GM12878 (cell line): Measurements from ENCODE around the gene RMI2. TPM values are rescaled to one million over a fixed set of nuclear protein-coding genes. Genes with fewer than 3 reads are reported as not detected.

Experiments used
- ATAC-seq: fragments of 200-7000 bp; cut with Tn5 transposase; 3 replicates; pipeline ENCODE4 v1.9.1; 2020; ENCODE audit warnings: mild to moderate bottlenecking, moderate library complexity
- BruUV-seq: library from RNA; stranded (reverse); fragments of 400-500 nt; replicated peaks from 2 replicates; lab custom pipeline; 2021; lab: Mats Ljungman, UMichigan
- CTCF ChIA-PET: fragments of 300-600 bp; sonication (Branson Sonifier 250); formaldehyde crosslinking; extraction: SDS; loops from one replicate; lab custom pipeline; 2021; ENCODE audit warnings: inconsistent platforms; lab: Yijun Ruan, JAX
- POLR2A ChIA-PET: fragments of 350-600 bp; formaldehyde crosslinking; extraction: SDS; loops from one replicate; lab custom pipeline; 2021; ENCODE audit warnings: inconsistent platforms; lab: Charles Lee
- RAD21 ChIA-PET: fragments of 300-600 bp; sonication (Branson Sonifier 250); formaldehyde crosslinking; loops from one replicate; lab custom pipeline; 2023; ENCODE audit warnings: antibody characterized with exemption; ENCODE audit not compliant: unreplicated experiment; lab: Charles Lee
- SMC1A ChIA-PET: fragments of 300-600 bp; sonication (Branson Sonifier 250); formaldehyde crosslinking; loops from one replicate; lab custom pipeline; 2023; ENCODE audit not compliant: unreplicated experiment, uncharacterized antibody; lab: Charles Lee
- DNase-seq: peaks from one replicate; pipeline ENCODE4 v3.0.0-alpha.2; 2011; ENCODE audit warnings: low read depth, low spot score
- FAIRE-seq: peaks from 3 replicates; lab custom pipeline; 2011; peaks lifted over from hg19 to GRCh38; lab: Jason Lieb, UNC
- H2AFZ ChIP-seq: 2 replicates; pipeline ENCODE4 v1.6.0; 2011; ENCODE audit warnings: low read depth, low read length, control low read depth; ENCODE audit not compliant: control insufficient read depth
- H3K27ac ChIP-seq: 2 replicates; pipeline ENCODE4 v1.5.1; 2011; ENCODE audit warnings: control low read depth; ENCODE audit not compliant: control insufficient read depth, insufficient read depth
- H3K27me3 ChIP-seq, 2 experiments: replicated peaks in 1 of 2; 2 replicates each; pipeline versions ENCODE4 v1.6.0 to v1.6.1; 2011; ENCODE audit warnings: low read length in 1 of 2; ENCODE audit not compliant: control insufficient read depth in 2 of 2, insufficient read depth in 2 of 2
- H3K36me3 ChIP-seq, 2 experiments: 2 replicates each; pipeline ENCODE4 v1.5.1; 2011; ENCODE audit warnings: low read length in 1 of 2; ENCODE audit not compliant: control insufficient read depth in 2 of 2, insufficient read depth in 2 of 2
- H3K4me1 ChIP-seq: 2 replicates; pipeline ENCODE4 v1.6.1; 2011; ENCODE audit warnings: mild to moderate bottlenecking, low read length, moderate library complexity, mixed read lengths; ENCODE audit not compliant: control insufficient read depth, insufficient read depth
- H3K4me2 ChIP-seq: 2 replicates; pipeline ENCODE4 v1.6.0; 2011; ENCODE audit warnings: control low read depth; ENCODE audit not compliant: control insufficient read depth, insufficient read depth
- H3K4me3 ChIP-seq: fragments of 200-600 bp; sonication (generic); 2 replicates; pipeline ENCODE4 v1.5.1; 2016
- H3K79me2 ChIP-seq: 2 replicates; pipeline ENCODE4 v1.6.0; 2011; ENCODE audit warnings: low read length; ENCODE audit not compliant: control insufficient read depth, insufficient read depth
- H3K9ac ChIP-seq: 2 replicates; pipeline ENCODE4 v1.8.0; 2011; ENCODE audit warnings: low read length, control low read depth, mixed read lengths; ENCODE audit not compliant: control insufficient read depth, insufficient read depth
- H3K9me3 ChIP-seq: replicated peaks from 3 replicates; pipeline ENCODE4 v1.5.1; 2011; ENCODE audit warnings: mild to moderate bottlenecking, low read length; ENCODE audit not compliant: control insufficient read depth, insufficient read depth
- H4K20me1 ChIP-seq: 2 replicates; pipeline ENCODE4 v1.6.0; 2011; ENCODE audit not compliant: control insufficient read depth, insufficient read depth
- ATF3 ChIP-seq: IDR thresholded peaks from 2 replicates; pipeline ENCODE4 v1.6.1; 2011; ENCODE audit warnings: low read depth, mild to moderate bottlenecking, low read length, moderate library complexity, borderline replicate concordance; ENCODE audit errors: extremely low read depth
- CEBPZ ChIP-seq: fragments of 150-350 bp; IDR thresholded peaks from 2 replicates; pipeline ENCODE4 v1.6.1; 2016; ENCODE audit warnings: low read depth, low read length
- CHD1 ChIP-seq: IDR thresholded peaks from 2 replicates; pipeline ENCODE4 v1.6.1; 2012; ENCODE audit warnings: low read depth, low read length, improper control_type of control experiment
- CREB1 ChIP-seq: IDR thresholded peaks from 2 replicates; pipeline ENCODE4 v1.6.1; 2012; ENCODE audit warnings: low read depth, mild to moderate bottlenecking, inconsistent platforms
- IRF3 ChIP-seq: fragments of 450-650 bp; IDR thresholded peaks from 2 replicates; pipeline ENCODE4 v1.6.1; 2014; ENCODE audit warnings: mild to moderate bottlenecking
- NBN ChIP-seq: fragments of 450-650 bp; IDR thresholded peaks from 2 replicates; pipeline ENCODE4 v1.6.1; 2016
- SMAD1 ChIP-seq: fragments of 450-650 bp; IDR thresholded peaks from 2 replicates; pipeline ENCODE4 v1.6.1; 2018; ENCODE audit warnings: mild to moderate bottlenecking, low read depth; ENCODE audit not compliant: partially characterized antibody
- SUZ12 ChIP-seq: fragments of 200-600 bp; sonication (generic); IDR thresholded peaks from one replicate; pipeline ENCODE4 v1.6.1; 2018; ENCODE audit warnings: antibody characterized with exemption, mild to moderate bottlenecking; ENCODE audit not compliant: unreplicated experiment
- TAF1 ChIP-seq: IDR thresholded peaks from 2 replicates; pipeline ENCODE4 v1.6.1; 2011; ENCODE audit warnings: mild to moderate bottlenecking, low read depth, low read length, borderline replicate concordance
- ZNF207 ChIP-seq: fragments of 450-650 bp; IDR thresholded peaks from 2 replicates; pipeline ENCODE4 v1.6.1; 2014; ENCODE audit warnings: antibody characterized with exemption, mild to moderate bottlenecking, borderline replicate concordance
- WGBS: methylation state at CpG from one replicate; pipeline ENCODE4 v1.1.6; 2016; ENCODE audit warnings: low lambda C conversion rate; ENCODE audit not compliant: insufficient replicate concordance, insufficient coverage; ENCODE audit errors: missing lambda C conversion rate; 5-methylcytosine and 5-hydroxymethylcytosine counted together
- in situ Hi-C: fragments of 300-500 bp; cut with MboI; formaldehyde crosslinking; loops from 9 replicates; pipeline ENCODE4 v1.14.3; 2018; ENCODE audit warnings: mixed read lengths
- intact Hi-C: fragments of 100-400 bp; cut with micrococcal nuclease; formaldehyde crosslinking; loops from one replicate; pipeline ENCODE4 v1.14.2; 2022; ENCODE audit not compliant: unreplicated experiment
- polyA plus RNA-seq, 11 experiments: library from polyadenylated mRNA; depleted of rRNA in 4 of 11; unstranded in 6 of 11; stranded (reverse) in 5 of 11; fragments of >200 nt; fragmentation: Nextera tagmentation in 4 of 11; fragmentation: Illumina TruSeq in 1 of 11; extraction: Ambion mirVana in 4 of 11; extraction: Trizol in 1 of 11; gene quantifications; 1 replicate in 1 of 11; 2 replicates in 10 of 11; pipeline versions ENCODE4 v1.2.1 to v1.2.3, GENCODE V29; 2011 to 2016; ENCODE audit warnings: inconsistent platforms in 2 of 11, missing spikeins in 2 of 11, low read depth in 1 of 11
- total RNA-seq, 4 experiments: library from RNA; depleted of rRNA in 3 of 4; stranded (reverse); fragments of >200 nt in 3 of 4; fragmentation: Illumina TruSeq in 1 of 4; extraction: Trizol in 1 of 4; gene quantifications; 2 replicates each; pipeline versions ENCODE4 v1.2.1 to v1.2.3, GENCODE V29; 2013 to 2021
- TF ChIP-seq, protein P1 (sequence below): fragments of 450-650 bp; formaldehyde crosslinking; IDR thresholded peaks from 2 replicates; pipeline ENCODE4 v1.4.0; 2022; ENCODE audit warnings: mild to moderate bottlenecking, moderate library complexity
- TF ChIP-seq, protein P2 (sequence below), 3 experiments: IDR thresholded peaks in 2 of 3; conservative IDR thresholded peaks in 1 of 3; 2 replicates each; pipeline ENCODE4 v1.5.1; 2011; ENCODE audit warnings: low read depth in 3 of 3, low read length in 3 of 3, mild to moderate bottlenecking in 3 of 3, control low read depth in 2 of 3, moderate library complexity in 2 of 3, inconsistent platforms in 1 of 3, mixed read lengths in 1 of 3; ENCODE audit not compliant: control insufficient read depth in 2 of 3, insufficient read depth in 1 of 3; ENCODE audit errors: extremely low read depth in 1 of 3

RMI2 gene
- total and polyA plus RNA-seq, 10 of the 15 experiments (the other 5 are each of a cell fraction or from before 2014, with no cell fraction given): 9.6 to 68.8 (median 32.1) TPM

DNA sequence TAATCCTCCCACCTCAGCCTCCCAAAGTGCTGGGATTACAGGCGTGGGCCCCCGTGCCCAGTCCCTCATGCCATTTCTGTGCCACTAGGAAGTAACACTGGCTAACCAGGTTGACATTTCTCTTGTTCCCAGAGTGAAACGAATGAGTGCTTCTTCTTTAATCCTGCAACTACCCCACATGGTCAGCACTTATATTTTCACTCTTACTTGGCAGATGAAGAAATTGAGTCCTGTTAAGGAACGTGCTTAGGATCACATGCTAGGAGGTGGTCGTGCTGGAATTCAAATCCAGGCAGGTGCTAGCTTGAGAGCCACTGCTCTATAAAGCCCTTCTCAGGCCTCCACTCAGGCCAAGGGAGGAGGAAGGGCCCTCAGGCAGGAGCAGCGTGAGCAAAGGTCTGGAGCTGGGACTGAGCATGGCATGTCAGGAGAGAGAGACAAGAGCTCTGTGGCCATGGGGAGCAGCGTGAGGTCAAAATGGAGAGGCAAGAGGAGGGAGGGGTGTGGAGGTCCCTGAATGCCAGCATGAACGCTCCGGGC is 18.5 kb upstream of the RMI2 start:
- Histone ChIP-seq H2AFZ (0 out of 2 replicates have a peak overlapping the region, but pooled peaks have one; percentile 24), H3K79me2 (no peaks in the 10 kb centered on the region; the same call in 1 of the 2 replicates), H3K9ac (peak overlapping the region; percentile 65), H3K27me3 (no peaks in the 10 kb centered on the region), H3K27ac (peak overlapping the region; percentile 89), H3K4me2 (peak overlapping the region; percentile 94), H4K20me1 (no peaks in the 10 kb centered on the region), H3K36me3 (no peaks in the 10 kb centered on the region), H3K4me3 (peak overlapping the region; percentile 35; the same call in 1 of the 2 replicates), H3K4me1 (peaks cover 48% of the 10 kb centered on the region), H3K9me3 (peaks cover 1% of the 10 kb centered on the region; the same call in 2 of the 3 replicates)
- ChIA-PET POLR2A (interaction anchor here (0.8 to 2.3 kb wide), 6 partner anchors 14 to 102 kb away, joined by 3 to 14 read pairs (median 4); no protein-coding TSS in a partner anchor), CTCF (interaction anchor here (0.7 to 5.4 kb wide), 6 partner anchors 16 to 80 kb away, joined by 3 to 40 read pairs (median 4); no protein-coding TSS in a partner anchor), RAD21 (interaction anchor here (0.7 to 7.0 kb wide), 7 partner anchors 16 to 361 kb away, joined by 3 to 89 read pairs (median 7); partner anchors contain the start of gene SOCS1), SMC1A (interaction anchor here (1.0 to 3.8 kb wide), 7 partner anchors 13 to 71 kb away, joined by 3 to 34 read pairs (median 7); partner anchors contain the start of gene SOCS1)
- BruUV-seq: no TSS peak
- ATAC-seq (no peak; the same call in 2 of the 3 replicates), FAIRE-seq (no peak), DNase-seq (no peak)
- 75% methylated on average over 9 of the region's 9 CpGs for WGBS
- in situ Hi-C loops (no loop called here), intact Hi-C loops (loop anchor here (1.0 kb wide), 1 partner anchor 71 kb away; the partner anchor contains the start of gene SOCS1)
- TF ChIP-seq IRF3 (no peak), TAF1 (no peak), SMAD1 (no peak), NBN (no peak), CREB1 (no peak), ZNF207 (no peak), ATF3 (no peak), SUZ12 (no peak), CEBPZ (no peak), CHD1 (no peak)
- TF ChIP-seq, protein P1, sequence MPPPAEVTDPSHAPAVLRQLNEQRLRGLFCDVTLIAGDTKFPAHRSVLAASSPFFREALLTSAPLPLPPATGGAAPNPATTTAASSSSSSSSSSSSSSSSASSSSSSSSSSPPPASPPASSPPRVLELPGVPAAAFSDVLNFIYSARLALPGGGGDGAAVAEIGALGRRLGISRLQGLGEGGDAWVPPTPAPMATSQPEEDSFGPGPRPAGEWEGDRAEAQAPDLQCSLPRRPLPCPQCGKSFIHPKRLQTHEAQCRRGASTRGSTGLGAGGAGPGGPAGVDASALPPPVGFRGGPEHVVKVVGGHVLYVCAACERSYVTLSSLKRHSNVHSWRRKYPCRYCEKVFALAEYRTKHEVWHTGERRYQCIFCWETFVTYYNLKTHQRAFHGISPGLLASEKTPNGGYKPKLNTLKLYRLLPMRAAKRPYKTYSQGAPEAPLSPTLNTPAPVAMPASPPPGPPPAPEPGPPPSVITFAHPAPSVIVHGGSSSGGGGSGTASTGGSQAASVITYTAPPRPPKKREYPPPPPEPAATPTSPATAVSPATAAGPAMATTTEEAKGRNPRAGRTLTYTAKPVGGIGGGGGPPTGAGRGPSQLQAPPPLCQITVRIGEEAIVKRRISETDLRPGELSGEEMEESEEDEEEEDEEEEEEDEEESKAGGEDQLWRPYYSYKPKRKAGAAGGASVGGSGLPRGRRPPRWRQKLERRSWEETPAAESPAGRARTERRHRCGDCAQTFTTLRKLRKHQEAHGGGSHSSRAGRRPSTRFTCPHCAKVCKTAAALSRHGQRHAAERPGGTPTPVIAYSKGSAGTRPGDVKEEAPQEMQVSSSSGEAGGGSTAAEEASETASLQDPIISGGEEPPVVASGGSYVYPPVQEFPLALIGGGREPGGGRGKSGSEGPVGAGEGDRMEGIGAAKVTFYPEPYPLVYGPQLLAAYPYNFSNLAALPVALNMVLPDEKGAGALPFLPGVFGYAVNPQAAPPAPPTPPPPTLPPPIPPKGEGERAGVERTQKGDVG: no peak
- TF ChIP-seq, protein P2, sequence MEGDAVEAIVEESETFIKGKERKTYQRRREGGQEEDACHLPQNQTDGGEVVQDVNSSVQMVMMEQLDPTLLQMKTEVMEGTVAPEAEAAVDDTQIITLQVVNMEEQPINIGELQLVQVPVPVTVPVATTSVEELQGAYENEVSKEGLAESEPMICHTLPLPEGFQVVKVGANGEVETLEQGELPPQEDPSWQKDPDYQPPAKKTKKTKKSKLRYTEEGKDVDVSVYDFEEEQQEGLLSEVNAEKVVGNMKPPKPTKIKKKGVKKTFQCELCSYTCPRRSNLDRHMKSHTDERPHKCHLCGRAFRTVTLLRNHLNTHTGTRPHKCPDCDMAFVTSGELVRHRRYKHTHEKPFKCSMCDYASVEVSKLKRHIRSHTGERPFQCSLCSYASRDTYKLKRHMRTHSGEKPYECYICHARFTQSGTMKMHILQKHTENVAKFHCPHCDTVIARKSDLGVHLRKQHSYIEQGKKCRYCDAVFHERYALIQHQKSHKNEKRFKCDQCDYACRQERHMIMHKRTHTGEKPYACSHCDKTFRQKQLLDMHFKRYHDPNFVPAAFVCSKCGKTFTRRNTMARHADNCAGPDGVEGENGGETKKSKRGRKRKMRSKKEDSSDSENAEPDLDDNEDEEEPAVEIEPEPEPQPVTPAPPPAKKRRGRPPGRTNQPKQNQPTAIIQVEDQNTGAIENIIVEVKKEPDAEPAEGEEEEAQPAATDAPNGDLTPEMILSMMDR (IDR thresholded peaks at IDR 0.05 in 2 of 3, conservative IDR thresholded peaks at IDR 0.05 in 1 of 3; ENCODE audit: control insufficient read depth in 2 of 3, extremely low read depth in 1 of 3, insufficient read depth in 1 of 3, low read depth in 3 of 3, low read length in 3 of 3): peak in 2 of 3 experiments; percentile 10 to 39; a peak in 2 of 6 replicates
